Mononuclear cell (primary cell): ENCODE data around the gene LYPD5. TPM values are rescaled to one million over a fixed set of nuclear protein-coding genes. Genes with fewer than 3 reads are reported as not detected.
"Not testable (repeated sequence)": the region's sequence is repeated elsewhere in the genome, so short reads cannot be mapped to it uniquely, and the experiment has no call there.

ENCODE experiments used
- H3K27me3 ChIP-seq: 2 replicates; pipeline ENCODE4 v1.6.0; 2011; ENCODE audit warnings: low read length, control low read depth; ENCODE audit not compliant: insufficient read depth
- H3K4me1 ChIP-seq: 2 replicates; pipeline ENCODE4 v1.5.1; 2011; ENCODE audit warnings: mild to moderate bottlenecking, low read length, control low read depth; ENCODE audit not compliant: insufficient read depth
- H3K4me3 ChIP-seq: 2 replicates; pipeline ENCODE4 v1.5.1; 2011; ENCODE audit warnings: mild to moderate bottlenecking, low read length, moderate library complexity
- H3K9me3 ChIP-seq: 2 replicates; pipeline ENCODE4 v1.5.1; 2011; ENCODE audit warnings: low read depth, mild to moderate bottlenecking, control low read depth, low read length
- total RNA-seq: library from RNA; depleted of rRNA; stranded (reverse); fragments of >200 nt; gene quantifications from one replicate; pipeline ENCODE4 v1.2.3, GENCODE V29; 2012

Gene LYPD5
- total RNA-seq, 1 donor, result not detected

GRCh38 chr19:43812688-43813087, 10.4 kb upstream of the LYPD5 start:
- H3K4me1 ChIP-seq, result no peaks in the 10 kb centered on the region
- no peaks in the 10 kb centered on the region for H3K27me3 ChIP-seq
- no peaks in the 10 kb centered on the region for H3K9me3 ChIP-seq
- no peak overlapping the region for H3K4me3 ChIP-seq

GRCh38 chr19:43812259-43812658, 10.0 kb upstream of the LYPD5 start:
- Histone ChIP-seq H3K27me3 (no peaks in the 10 kb centered on the region), H3K9me3 (no peaks in the 10 kb centered on the region), H3K4me1 (no peaks in the 10 kb centered on the region), H3K4me3 (no peak overlapping the region)

- H3K4me1 ChIP-seq, result no peaks in the 10 kb centered on the region
- H3K9me3 ChIP-seq, result no peaks in the 10 kb centered on the region
- no peaks in the 10 kb centered on the region for H3K27me3 ChIP-seq
- no peak overlapping the region for H3K4me3 ChIP-seq
These were observed 9.6 kb upstream of the LYPD5 start for GRCh38 chr19:43811837-43812236.

- no peaks in the 10 kb centered on the region for H3K4me1 ChIP-seq
- no peaks in the 10 kb centered on the region for H3K27me3 ChIP-seq
- no peak overlapping the region for H3K4me3 ChIP-seq
- H3K9me3 ChIP-seq, result no peaks in the 10 kb centered on the region
These were observed 7.8 kb upstream of the LYPD5 start for GRCh38 chr19:43809762-43810696.

GRCh38 chr19:43807651-43808050, 5.4 kb upstream of the LYPD5 start:
- Histone ChIP-seq H3K4me3 (no peak overlapping the region), H3K9me3 (no peaks in the 10 kb centered on the region), H3K4me1 (no peaks in the 10 kb centered on the region), H3K27me3 (no peaks in the 10 kb centered on the region)

GRCh38 chr19:43806848-43807247, 4.6 kb upstream of the LYPD5 start:
- no peaks in the 10 kb centered on the region for H3K4me1 ChIP-seq
- no peaks in the 10 kb centered on the region for H3K9me3 ChIP-seq
- no peak overlapping the region for H3K4me3 ChIP-seq
- no peaks in the 10 kb centered on the region for H3K27me3 ChIP-seq

GRCh38 chr19:43806401-43806800, 4.2 kb upstream of the LYPD5 start:
- H3K4me3 ChIP-seq, H3K27me3 ChIP-seq, H3K9me3 ChIP-seq, H3K4me1 ChIP-seq: not testable (repeated sequence)

- Histone ChIP-seq H3K9me3 (no peaks in the 10 kb centered on the region), H3K27me3 (no peaks in the 10 kb centered on the region), H3K4me3 (no peak overlapping the region), H3K4me1 (no peaks in the 10 kb centered on the region)
These were observed 2.2 kb upstream of the LYPD5 start for GRCh38 chr19:43804432-43804831.

GRCh38 chr19:43799502-43800142, 2.6 kb downstream of the LYPD5 start:
- peaks cover 3% of the 10 kb centered on the region for H3K27me3 ChIP-seq
- H3K9me3 ChIP-seq, result no peaks in the 10 kb centered on the region
- H3K4me3 ChIP-seq, result no peak overlapping the region
- peaks cover 12% of the 10 kb centered on the region for H3K4me1 ChIP-seq

GRCh38 chr19:43798546-43799409, 3.5 kb downstream of the LYPD5 start:
- H3K4me3 ChIP-seq, result peak overlapping the region; percentile 36
- H3K27me3 ChIP-seq, result peaks cover 5% of the 10 kb centered on the region
- peaks cover 12% of the 10 kb centered on the region for H3K4me1 ChIP-seq
- no peaks in the 10 kb centered on the region for H3K9me3 ChIP-seq

GRCh38 chr19:43798026-43798545, 4.2 kb downstream of the LYPD5 start:
- H3K4me1 ChIP-seq, result peaks cover 12% of the 10 kb centered on the region
- peaks cover 6% of the 10 kb centered on the region for H3K27me3 ChIP-seq
- peak overlapping the region; percentile 36 for H3K4me3 ChIP-seq

GRCh38 chr19:43797556-43797955, 4.7 kb downstream of the LYPD5 start:
- peaks cover 12% of the 10 kb centered on the region for H3K4me1 ChIP-seq
- H3K4me3 ChIP-seq, result no peak overlapping the region
- no peaks in the 10 kb centered on the region for H3K9me3 ChIP-seq
- peaks cover 6% of the 10 kb centered on the region for H3K27me3 ChIP-seq

More at GRCh38 chr19:43798026-43798545, 4.2 kb downstream of the LYPD5 start:
- no peaks in the 10 kb centered on the region for H3K9me3 ChIP-seq

GRCh38 chr19:43797118-43797517, 5.1 kb downstream of the LYPD5 start:
- Histone ChIP-seq H3K9me3 (no peaks in the 10 kb centered on the region), H3K4me1 (peaks cover 12% of the 10 kb centered on the region), H3K27me3 (peaks cover 6% of the 10 kb centered on the region), H3K4me3 (no peak overlapping the region)

- no peaks in the 10 kb centered on the region for H3K4me1 ChIP-seq
- H3K9me3 ChIP-seq, result no peaks in the 10 kb centered on the region
- H3K27me3 ChIP-seq, result peaks cover 3% of the 10 kb centered on the region
- no peak overlapping the region for H3K4me3 ChIP-seq
These were observed 11.7 kb downstream of the LYPD5 start for GRCh38 chr19:43790587-43790986.

GRCh38 chr19:43789029-43789428, 13.2 kb downstream of the LYPD5 start:
- H3K27me3 ChIP-seq, result peaks cover 3% of the 10 kb centered on the region
- H3K4me1 ChIP-seq, result peaks cover 14% of the 10 kb centered on the region
- H3K4me3 ChIP-seq, result no peak overlapping the region
- no peaks in the 10 kb centered on the region for H3K9me3 ChIP-seq
